GM21619 (cell line): ENCODE measurements around the gene TBXAS1.

Experiments
- ATAC-seq: cut with Tn5 transposase; IDR thresholded peaks from one replicate; pipeline ENCODE4 v1.9.1; 2021; ENCODE audit not compliant: unreplicated experiment

The TBXAS1 gene

DNA sequence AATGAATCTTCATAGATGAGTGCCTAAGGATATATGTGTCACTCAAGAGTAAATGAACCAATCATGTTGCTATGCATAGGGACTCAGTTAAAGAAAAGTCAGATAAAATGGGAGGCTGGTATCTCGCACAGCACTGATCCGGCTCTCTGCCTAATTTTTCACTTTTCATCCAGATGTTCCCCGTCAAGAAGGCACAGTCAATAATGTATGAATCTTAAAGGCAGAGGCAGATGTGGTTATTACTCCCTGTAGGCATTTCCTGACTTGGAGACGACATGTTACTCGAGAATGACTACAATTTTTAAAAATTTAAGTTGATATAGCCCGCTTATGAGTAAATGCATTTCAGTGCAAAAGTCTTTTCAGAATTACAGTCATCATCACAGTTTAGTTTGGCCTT, 113.6 kb downstream of the TBXAS1 start:
- ATAC-seq = no peak

GRCh38 chr7:139943401-139943800, 114.3 kb downstream of the TBXAS1 start:
- no peak for ATAC-seq

DNA sequence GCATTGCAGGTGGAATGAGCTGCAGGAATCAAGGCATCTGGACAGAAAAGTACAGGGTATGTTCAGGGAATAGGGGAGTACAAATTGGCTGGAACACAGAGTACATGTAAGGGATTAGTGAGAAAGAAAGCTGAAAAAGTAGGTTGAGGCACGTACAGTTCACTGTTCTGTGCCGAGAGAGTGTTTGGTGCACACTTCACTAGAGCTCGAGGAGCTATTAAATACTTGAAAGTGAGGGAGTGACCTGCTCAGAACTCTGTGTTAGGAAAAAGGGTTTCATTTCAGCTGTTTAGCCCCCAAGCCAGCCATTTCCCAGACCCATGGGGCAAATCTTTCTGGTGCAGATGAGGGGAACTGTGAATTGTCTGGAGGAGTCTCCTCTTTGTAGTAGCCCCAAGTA, 115.2 kb downstream of the TBXAS1 start:
- ATAC-seq = no peak

GRCh38 chr7:139946533-139946932, 117.5 kb downstream of the TBXAS1 start:
- no peak for ATAC-seq

- ATAC-seq = no peak
Observed at GRCh38 chr7:139947021-139947420, 118.0 kb downstream of the TBXAS1 start.

GRCh38 chr7:139948167-139948566, 119.1 kb downstream of the TBXAS1 start:
- no peak for ATAC-seq

DNA sequence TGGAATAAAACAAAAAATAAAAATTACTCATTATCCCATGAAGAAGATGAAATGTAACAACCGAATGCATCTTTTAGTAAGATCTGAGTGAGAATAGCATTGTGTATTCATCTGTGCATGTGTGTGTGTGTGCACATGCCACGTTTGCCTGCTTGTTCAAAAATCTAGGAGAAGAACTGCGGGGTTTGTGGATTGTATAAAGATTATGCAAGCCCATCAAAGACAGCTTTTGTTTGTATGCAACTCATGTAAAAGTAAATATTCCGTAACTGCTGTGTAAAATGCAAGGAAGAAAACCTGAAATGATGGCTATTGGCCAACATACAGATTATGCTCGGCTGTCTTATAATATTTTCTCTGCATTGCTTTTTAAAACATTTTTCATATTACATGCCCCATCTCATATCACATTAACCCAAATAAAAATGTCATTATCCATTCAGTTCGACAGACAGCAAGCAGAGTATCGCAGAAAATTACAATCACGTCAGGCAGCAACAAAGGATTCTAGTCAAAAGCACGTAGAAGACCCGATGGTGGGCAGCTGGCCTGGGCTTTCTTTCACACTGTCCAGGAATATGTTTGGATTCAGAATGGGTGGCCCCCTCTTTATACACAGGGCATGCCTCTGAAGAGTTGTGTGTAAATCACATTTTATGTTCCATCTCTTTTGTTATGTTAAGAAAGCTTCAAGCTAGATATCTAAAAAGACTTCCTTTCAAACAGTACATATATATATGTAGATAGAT, 119.7 kb downstream of the TBXAS1 start:
- ATAC-seq = no peak

DNA sequence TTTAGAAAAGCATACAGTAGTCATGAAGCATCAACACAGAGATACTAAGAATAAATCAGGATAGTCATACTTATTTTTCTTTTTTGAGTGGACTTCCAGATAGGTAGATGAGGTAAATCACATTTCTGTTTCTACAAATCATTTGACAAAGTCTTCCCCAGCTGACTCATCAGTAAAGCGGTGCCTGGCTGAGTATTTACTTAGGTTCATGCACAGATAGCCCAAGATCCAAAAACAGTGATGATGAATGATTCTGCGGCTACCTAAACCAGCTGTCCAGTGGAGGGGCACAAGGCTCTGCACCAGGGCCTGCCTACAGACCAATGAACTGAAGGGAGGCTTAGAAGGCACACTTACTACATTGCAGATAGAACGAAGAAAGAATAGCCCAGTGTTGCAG, 120.6 kb downstream of the TBXAS1 start:
- ATAC-seq = no peak

DNA sequence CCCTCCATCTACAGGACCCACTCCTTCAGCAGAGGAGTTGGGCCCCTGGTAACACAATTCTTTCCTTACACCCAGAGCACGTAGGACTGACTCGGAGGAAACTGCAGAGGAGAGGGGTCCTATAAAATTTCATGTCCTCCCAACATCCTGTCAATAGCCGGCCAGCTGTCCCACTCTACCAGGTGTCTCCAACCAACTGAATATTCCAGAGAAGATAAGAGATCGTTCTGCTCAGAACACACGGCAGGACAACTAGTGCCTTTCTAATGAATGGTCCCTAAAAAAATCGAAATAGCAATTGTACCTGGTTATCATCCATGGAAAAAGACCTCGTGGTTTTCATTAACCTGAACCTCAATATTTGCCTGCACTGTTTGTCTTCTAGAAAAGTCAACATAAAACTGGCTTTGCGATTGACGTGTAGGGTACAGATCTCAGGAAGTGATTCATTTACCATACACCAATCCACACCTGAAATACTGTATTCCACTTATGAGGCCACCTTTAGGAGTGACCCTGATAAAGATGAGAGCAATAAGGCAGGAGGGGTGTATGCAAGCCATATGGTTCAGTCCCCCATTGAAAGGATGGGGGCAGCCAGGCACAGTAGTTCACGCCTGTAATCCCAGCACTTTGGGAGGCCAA, 121.9 kb downstream of the TBXAS1 start:
- ATAC-seq = no peak

- ATAC-seq = no peak
Observed at GRCh38 chr7:139953229-139953628, 124.2 kb downstream of the TBXAS1 start.

- ATAC-seq = no peak
Observed at GRCh38 chr7:139955109-139955820, 126.2 kb downstream of the TBXAS1 start.

GRCh38 chr7:139958599-139959284, 129.7 kb downstream of the TBXAS1 start:
- no peak for ATAC-seq

GRCh38 chr7:139959285-139959628, 130.2 kb downstream of the TBXAS1 start:
- ATAC-seq = no peak

DNA sequence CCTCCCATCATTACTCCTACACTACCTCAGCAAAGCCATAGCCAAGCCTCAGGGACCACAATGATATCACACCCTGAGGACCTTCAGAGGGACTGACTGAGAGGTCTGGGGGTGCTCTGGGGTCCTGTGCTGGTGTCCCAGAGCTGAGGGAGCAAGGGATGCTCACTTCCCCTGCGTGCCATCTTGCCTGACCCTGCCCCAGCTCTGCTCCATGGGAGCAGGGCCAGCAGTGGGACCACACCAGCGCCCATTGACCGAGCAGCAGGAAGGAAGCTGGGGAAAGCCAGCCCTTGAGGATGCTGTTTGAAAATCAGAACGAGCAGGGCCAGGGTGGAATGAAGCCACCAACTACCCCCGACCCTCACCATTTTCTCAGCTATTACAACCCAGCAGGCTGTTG, 130.7 kb downstream of the TBXAS1 start:
- ATAC-seq = no peak

DNA sequence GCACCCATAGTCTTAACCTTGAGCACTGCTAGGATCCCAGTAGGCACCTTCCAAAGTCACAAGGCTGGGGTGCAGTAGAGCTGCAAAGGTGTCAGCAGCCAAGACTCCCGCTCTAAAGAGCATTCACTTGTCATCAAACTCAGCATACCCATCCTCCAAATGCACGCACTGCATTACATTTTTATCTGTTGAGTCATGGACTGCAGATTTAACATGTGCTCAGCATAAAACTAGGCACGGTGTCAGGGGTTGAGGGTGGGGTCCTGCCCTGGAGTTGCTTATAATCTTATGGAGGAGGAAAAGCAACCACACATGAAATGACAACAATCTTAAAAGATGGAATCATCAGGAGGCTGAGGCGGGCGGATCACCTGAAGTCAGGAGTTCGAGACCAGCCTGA, 131.1 kb downstream of the TBXAS1 start:
- no peak for ATAC-seq

- no peak for ATAC-seq
Observed at GRCh38 chr7:139965942-139966628, 137.0 kb downstream of the TBXAS1 start.

DNA sequence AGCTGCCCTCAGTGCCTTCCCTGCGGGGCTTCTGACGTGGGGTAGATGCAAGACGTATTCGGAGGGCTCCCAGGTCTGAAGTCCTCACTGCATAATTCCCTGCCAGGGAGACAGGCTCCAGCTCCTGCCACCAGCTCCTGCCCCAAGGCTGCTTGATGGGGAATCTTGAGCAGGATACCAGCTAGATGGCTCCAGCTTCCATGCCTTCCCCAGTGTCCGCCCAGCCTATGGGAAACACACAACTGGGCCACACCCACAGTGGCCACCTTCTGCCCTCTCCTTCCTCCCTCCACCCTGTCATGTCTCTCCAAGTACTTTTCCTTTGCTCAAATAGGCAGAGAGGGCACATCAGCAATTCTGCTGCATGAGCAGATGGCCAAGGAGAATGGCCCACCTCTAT, 137.9 kb downstream of the TBXAS1 start:
- ATAC-seq = no peak

- no peak for ATAC-seq
Observed at GRCh38 chr7:139968931-139969330, 139.9 kb downstream of the TBXAS1 start.

DNA sequence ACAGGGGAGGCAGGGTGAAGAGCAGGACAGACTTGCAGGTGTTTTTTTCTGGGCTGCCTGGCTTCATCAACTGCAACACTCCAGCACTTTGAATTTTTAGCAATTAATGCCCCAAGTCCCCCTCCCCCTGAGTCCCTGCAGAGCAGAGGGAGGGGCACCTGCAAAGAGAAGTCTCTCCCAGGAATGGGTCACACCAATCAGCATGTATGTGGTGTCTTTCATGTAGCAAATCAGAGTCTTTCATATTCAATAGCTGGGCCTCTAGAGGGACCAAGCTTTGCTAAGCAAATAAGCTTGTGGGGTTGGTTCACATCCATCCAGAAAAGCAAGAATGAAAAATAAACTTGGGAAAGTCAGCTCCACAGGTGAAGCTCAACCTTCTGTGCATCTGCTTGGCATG, 143.0 kb downstream of the TBXAS1 start:
- ATAC-seq = no peak

DNA sequence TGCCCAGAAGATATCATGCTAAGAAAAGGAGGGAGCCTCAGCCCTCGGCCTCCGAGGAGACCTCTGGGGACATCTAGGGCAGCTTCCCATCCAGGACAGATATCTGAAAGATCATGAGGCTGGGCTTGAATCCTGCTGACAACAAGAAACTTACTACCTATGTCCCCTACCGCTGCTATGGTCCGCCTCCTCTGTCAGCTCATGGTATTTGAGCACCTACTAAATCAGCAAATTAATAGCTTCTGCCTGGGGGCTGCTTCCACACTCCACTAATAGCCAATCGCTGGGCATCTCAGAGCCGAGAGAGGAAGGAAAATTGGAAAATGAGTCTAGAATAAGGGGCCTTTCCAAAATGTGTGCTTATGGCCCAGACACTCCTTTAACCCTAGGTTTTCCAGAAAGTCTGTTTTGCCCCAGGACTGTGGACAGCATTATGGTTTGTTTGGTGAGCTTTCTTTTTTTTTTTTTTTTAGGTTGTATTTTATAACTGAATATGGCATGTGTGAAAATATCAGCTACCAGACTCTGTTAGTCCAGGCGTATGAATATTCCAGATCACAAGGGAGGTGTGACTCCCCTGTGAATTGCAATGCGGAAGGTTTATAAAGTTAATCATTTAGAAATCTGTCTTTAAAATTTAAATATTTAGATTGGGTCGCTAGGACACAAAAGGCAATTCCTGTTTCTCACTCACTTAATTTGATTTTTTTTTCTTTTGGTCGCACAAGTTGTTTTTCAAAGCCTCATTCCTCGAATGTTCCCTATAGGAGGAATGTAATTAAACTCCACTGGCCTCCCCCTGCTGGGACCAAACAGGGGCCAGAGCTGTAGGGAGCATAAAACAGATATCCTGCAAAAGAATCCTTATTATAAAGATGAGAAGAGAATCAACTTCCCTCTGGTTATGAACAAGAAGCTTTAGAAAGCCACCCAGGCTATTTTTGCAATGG, 144.3 kb downstream of the TBXAS1 start:
- no peak for ATAC-seq
